C4-2B (cell line): ENCODE measurements around the gene DSCAM.
A peak's percentile ranks its signal among the peaks of the same experiment; 100 is the strongest.

Experiments used
- H3K27ac ChIP-seq: fragments of 450-650 bp; 2 replicates; pipeline ENCODE4 v1.5.1; 2017
- CTCF ChIP-seq: fragments of 450-650 bp; conservative IDR thresholded peaks from 2 replicates; pipeline ENCODE4 v1.5.1; 2017; ENCODE audit warnings: mild to moderate bottlenecking
- ZFX ChIP-seq: fragments of 450-650 bp; IDR thresholded peaks from 2 replicates; pipeline ENCODE4 v1.6.1; 2017

Gene DSCAM

GRCh38 chr21:40158366-40158765 is 688.6 kb downstream of the DSCAM start:
- no peak for TF ChIP-seq ZFX
- TF ChIP-seq CTCF = no peak
- H3K27ac ChIP-seq = no peak overlapping the region

DNA sequence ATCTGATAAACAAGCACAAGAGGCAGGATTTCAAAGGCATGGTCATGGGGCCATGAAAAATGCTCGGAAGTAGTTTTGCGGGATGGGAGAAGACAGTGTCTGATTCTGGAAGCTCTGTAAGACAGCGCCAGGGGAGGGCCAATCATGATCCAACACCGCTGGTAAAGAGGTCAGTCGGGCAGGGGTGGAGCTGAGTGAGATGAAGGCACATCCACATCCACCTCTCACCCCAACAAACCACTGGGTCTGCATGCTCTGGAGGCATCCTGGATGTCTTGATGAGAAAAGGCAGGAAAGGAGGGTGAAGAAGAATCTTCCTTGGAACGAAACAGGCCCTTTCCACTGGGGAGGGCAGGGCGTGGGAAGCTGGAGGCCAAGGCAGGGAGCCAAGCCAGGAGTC is 691.4 kb downstream of the DSCAM start:
- no peak for TF ChIP-seq ZFX
- no peak for TF ChIP-seq CTCF
- H3K27ac ChIP-seq = no peak overlapping the region

GRCh38 chr21:40153351-40153750 is 693.6 kb downstream of the DSCAM start:
- no peak for TF ChIP-seq CTCF
- no peak for TF ChIP-seq ZFX
- H3K27ac ChIP-seq = no peak overlapping the region

DNA sequence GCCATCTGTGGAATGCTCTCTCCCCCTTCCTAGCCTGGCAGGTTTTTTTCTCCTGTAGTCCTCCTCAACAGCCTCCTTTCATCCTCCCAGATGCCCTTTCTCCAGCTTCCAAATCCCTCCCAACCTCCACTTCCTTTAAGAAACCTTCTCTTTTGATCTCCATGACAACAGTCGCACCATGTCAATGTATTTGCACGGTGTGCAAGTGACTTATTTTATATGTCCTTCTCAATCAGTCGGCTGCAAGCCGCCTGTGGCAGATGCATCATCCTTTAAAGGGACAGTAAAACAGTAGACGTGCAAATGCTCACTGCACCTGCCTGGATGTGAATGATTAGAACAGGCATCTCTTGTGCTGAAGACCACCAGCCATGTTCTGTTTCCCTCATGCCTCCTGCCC is 694.5 kb downstream of the DSCAM start:
- no peak for TF ChIP-seq CTCF
- TF ChIP-seq ZFX = no peak
- H3K27ac ChIP-seq = no peak overlapping the region

DNA sequence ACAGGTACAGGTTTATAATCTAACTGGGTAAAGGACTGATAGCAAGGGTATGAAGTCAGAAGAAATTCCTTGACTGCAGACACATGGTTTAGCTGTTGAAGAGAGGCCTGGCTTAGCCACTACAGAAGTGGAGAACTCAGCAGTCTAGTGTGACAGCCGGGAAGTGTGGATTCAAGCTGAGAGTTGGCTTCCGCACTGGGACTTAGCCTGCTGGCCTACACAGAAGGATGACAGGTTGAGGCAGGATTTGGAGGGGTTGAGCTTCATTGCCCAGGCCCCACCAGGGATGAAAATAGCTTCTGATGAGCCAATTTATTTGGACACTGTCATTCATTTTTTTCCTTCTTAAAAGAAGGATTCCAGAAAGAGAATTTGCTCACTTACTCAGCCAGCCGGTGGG is 695.3 kb downstream of the DSCAM start:
- H3K27ac ChIP-seq = no peak overlapping the region
- TF ChIP-seq ZFX = no peak
- no peak for TF ChIP-seq CTCF

DNA sequence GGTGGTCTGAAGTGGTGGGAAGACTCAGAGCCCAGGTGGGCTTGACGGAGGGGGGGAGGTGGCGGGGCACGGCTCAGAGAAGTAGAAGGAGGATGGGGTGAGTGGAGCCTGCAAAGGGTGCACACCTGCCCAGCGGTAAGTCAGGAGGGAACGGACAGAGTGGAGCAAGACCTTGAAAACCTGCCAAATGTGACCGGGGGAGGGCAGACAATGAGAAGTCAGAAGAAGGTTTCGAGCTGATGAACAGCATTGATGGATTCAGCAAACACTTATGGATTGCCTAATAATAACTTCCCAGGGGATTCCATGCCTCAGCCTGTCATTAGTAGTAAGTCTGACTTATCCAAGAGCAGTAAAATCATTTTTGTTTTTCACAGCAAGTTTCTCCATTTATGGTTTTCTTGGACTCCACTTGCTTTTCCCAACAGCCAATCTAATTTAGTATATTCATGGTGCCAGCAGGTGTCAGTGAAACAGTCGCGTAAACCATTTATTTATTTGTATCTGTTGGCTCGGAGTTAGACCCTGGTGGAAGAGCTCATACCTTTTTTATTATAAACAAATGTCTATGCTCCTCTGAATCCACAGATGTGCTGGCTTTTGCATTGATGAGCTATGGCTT is 700.6 kb downstream of the DSCAM start:
- TF ChIP-seq CTCF = peak; percentile 27; the same call in 1 of the 2 replicates
- TF ChIP-seq ZFX = no peak
- H3K27ac ChIP-seq = no peak overlapping the region

- no peak overlapping the region for H3K27ac ChIP-seq
- TF ChIP-seq ZFX (no peak), CTCF (peak; percentile 84)
These were observed 703.0 kb downstream of the DSCAM start for GRCh38 chr21:40143822-40144525.
